Inferior parietal cortex (tissue), 1 donor: Measurements from ENCODE around the gene GSDME.
"Not testable (repeated sequence)": the region's sequence is repeated elsewhere in the genome, so short reads cannot be mapped to it uniquely, and the experiment has no call there.

Experiments
- DNase-seq: peaks from one replicate; pipeline ENCODE4 v3.0.0-alpha.2; 2016; ENCODE audit errors: extremely low spot score

The GSDME gene

GRCh38 chr7:24741679-24742505 lies 15.4 kb downstream of the GSDME start:
- no peak for DNase-seq

GRCh38 chr7:24740871-24741270 lies 16.4 kb downstream of the GSDME start:
- no peak for DNase-seq

GRCh38 chr7:24739306-24739705 lies 18.0 kb downstream of the GSDME start:
- DNase-seq = no peak

- no peak for DNase-seq
Measured at GRCh38 chr7:24738577-24738976, 18.7 kb downstream of the GSDME start.

- no peak for DNase-seq
Measured at GRCh38 chr7:24737281-24737680, 20.0 kb downstream of the GSDME start.

GRCh38 chr7:24735594-24735993 lies 21.7 kb downstream of the GSDME start:
- DNase-seq = not testable (repeated sequence)

- no peak for DNase-seq
Measured at GRCh38 chr7:24734306-24734705, 23.0 kb downstream of the GSDME start.

- no peak for DNase-seq
Measured at GRCh38 chr7:24733414-24734060, 23.7 kb downstream of the GSDME start.

GRCh38 chr7:24732646-24733413 lies 24.4 kb downstream of the GSDME start:
- no peak for DNase-seq

GRCh38 chr7:24731313-24731712 lies 26.0 kb downstream of the GSDME start:
- DNase-seq = no peak

GRCh38 chr7:24730018-24730369 lies 27.3 kb downstream of the GSDME start:
- DNase-seq = no peak

- DNase-seq = no peak
Measured at GRCh38 chr7:24729365-24730017, 27.8 kb downstream of the GSDME start.

GRCh38 chr7:24728503-24729364 lies 28.5 kb downstream of the GSDME start:
- DNase-seq = no peak

GRCh38 chr7:24728121-24728500 lies 29.2 kb downstream of the GSDME start:
- no peak for DNase-seq

- DNase-seq = no peak
Measured at GRCh38 chr7:24727154-24728120, 29.8 kb downstream of the GSDME start.

GRCh38 chr7:24725554-24726241 lies 31.6 kb downstream of the GSDME start:
- no peak for DNase-seq

GRCh38 chr7:24724451-24725190 lies 32.6 kb downstream of the GSDME start:
- no peak for DNase-seq

GRCh38 chr7:24723178-24723530 lies 34.1 kb downstream of the GSDME start:
- no peak for DNase-seq
